Progenitor cell of endocrine pancreas (in vitro differentiated cells): ENCODE results near the gene KLHL8. TPM values are rescaled to one million over a fixed set of nuclear protein-coding genes. Genes with fewer than 3 reads are reported as not detected.

Experiments used
- DNase-seq: peaks from one replicate; pipeline ENCODE4 v3.0.0; 2021; ENCODE audit warnings: low spot score; ENCODE audit not compliant: unreplicated experiment
- H3K27ac Mint-ChIP-seq: 2 replicates; pipeline ENCODE4 v1.8.0; 2021; ENCODE audit warnings: mild to moderate bottlenecking, moderate library complexity, mixed read lengths
- H3K27me3 Mint-ChIP-seq: 2 replicates; pipeline ENCODE4 v1.8.0; 2021; ENCODE audit warnings: mixed read lengths
- H3K36me3 Mint-ChIP-seq: 2 replicates; pipeline ENCODE4 v1.8.0; 2022; ENCODE audit warnings: mixed read lengths; ENCODE audit not compliant: insufficient read depth
- H3K4me1 Mint-ChIP-seq: 2 replicates; pipeline ENCODE4 v1.8.0; 2021; ENCODE audit warnings: low read depth, mixed read lengths
- H3K4me3 Mint-ChIP-seq: 2 replicates; pipeline ENCODE4 v1.8.0; 2021; ENCODE audit warnings: low read depth, mild to moderate bottlenecking, moderate library complexity, mixed read lengths
- H3K9me3 Mint-ChIP-seq: 2 replicates; pipeline ENCODE4 v1.8.0; 2021; ENCODE audit warnings: low read depth, mixed read lengths
- total RNA-seq: library from RNA; stranded (reverse); gene quantifications from 2 replicates; pipeline ENCODE4 v1.2.1, GENCODE V29; 2021
- TF ChIP-seq, protein P1 (sequence below): fragments of 200-600 bp; sonication (generic); IDR thresholded peaks from one replicate; pipeline ENCODE4 v1.5.0; 2021; ENCODE audit warnings: antibody characterized with exemption, mild to moderate bottlenecking; ENCODE audit not compliant: unreplicated experiment

The KLHL8 gene
- total RNA-seq, 1 donor from 2014 or later = 13.6 TPM

- TF ChIP-seq, protein P1, sequence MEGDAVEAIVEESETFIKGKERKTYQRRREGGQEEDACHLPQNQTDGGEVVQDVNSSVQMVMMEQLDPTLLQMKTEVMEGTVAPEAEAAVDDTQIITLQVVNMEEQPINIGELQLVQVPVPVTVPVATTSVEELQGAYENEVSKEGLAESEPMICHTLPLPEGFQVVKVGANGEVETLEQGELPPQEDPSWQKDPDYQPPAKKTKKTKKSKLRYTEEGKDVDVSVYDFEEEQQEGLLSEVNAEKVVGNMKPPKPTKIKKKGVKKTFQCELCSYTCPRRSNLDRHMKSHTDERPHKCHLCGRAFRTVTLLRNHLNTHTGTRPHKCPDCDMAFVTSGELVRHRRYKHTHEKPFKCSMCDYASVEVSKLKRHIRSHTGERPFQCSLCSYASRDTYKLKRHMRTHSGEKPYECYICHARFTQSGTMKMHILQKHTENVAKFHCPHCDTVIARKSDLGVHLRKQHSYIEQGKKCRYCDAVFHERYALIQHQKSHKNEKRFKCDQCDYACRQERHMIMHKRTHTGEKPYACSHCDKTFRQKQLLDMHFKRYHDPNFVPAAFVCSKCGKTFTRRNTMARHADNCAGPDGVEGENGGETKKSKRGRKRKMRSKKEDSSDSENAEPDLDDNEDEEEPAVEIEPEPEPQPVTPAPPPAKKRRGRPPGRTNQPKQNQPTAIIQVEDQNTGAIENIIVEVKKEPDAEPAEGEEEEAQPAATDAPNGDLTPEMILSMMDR = no peak
- Mint-ChIP-seq H3K27me3 (no peaks in the 10 kb centered on the region), H3K4me1 (no peaks in the 10 kb centered on the region), H3K36me3 (peaks cover 5% of the 10 kb centered on the region), H3K27ac (no peak overlapping the region), H3K4me3 (no peak overlapping the region), H3K9me3 (no peaks in the 10 kb centered on the region)
- DNase-seq = no peak
Observed at GRCh38 chr4:87180767-87181166, 39.7 kb downstream of the KLHL8 start.

DNA sequence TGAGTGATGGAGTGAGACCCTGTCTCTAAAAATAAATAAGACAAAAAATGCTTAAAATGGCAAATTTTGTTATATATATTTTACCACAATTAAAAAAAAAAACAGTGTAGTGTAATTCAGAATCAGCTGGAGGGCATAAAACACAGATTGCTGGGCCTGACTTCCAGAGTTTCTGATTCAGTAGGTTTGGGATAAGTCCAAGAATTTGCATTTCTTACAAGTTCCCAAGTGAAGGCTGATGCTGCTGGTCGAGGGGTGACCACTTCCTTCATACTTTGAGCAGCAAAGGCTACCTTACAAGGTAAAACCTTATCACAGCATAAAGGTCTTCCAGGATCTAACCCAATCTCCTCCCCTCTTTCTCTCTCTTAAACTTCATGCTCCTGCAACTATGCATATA, 40.7 kb downstream of the KLHL8 start:
- Mint-ChIP-seq H3K27ac (no peak overlapping the region), H3K9me3 (no peaks in the 10 kb centered on the region), H3K4me1 (no peaks in the 10 kb centered on the region), H3K4me3 (no peak overlapping the region), H3K27me3 (no peaks in the 10 kb centered on the region), H3K36me3 (peaks cover 5% of the 10 kb centered on the region)
- TF ChIP-seq, protein P1 = no peak
- no peak for DNase-seq

- DNase-seq = no peak
- Mint-ChIP-seq H3K27me3 (no peaks in the 10 kb centered on the region), H3K9me3 (no peaks in the 10 kb centered on the region), H3K4me1 (no peaks in the 10 kb centered on the region), H3K27ac (no peak overlapping the region), H3K4me3 (no peak overlapping the region), H3K36me3 (peaks cover 4% of the 10 kb centered on the region)
- TF ChIP-seq, protein P1 = no peak
Observed at GRCh38 chr4:87174672-87175071, 45.7 kb downstream of the KLHL8 start.

DNA sequence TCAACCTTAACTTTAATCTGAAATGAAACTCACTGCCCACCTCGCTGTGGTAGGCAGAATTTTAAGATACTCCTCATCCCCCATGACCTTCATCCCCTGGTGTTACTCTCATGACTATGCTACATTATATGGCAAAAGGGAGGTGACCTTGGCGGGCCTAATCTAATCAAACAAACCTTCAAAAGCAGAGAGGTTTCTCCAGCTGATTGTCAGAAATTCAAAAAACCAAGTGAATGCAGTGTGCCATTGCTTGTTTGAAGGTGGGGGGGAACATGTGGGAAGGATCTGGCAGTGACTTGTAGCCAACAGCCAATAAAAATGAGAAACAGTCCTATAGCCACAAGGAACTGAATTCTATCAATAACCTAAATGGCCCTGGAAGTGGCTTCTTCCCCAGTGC, 48.5 kb downstream of the KLHL8 start:
- Mint-ChIP-seq H3K4me1 (no peaks in the 10 kb centered on the region), H3K27ac (no peak overlapping the region), H3K9me3 (no peaks in the 10 kb centered on the region), H3K4me3 (no peak overlapping the region), H3K36me3 (peaks cover 6% of the 10 kb centered on the region), H3K27me3 (no peaks in the 10 kb centered on the region)
- DNase-seq = no peak
- TF ChIP-seq, protein P1 = no peak

- no peak overlapping the region for H3K4me3 Mint-ChIP-seq
- no peaks in the 10 kb centered on the region for H3K4me1 Mint-ChIP-seq
- DNase-seq = no peak
- no peak overlapping the region for H3K27ac Mint-ChIP-seq
- H3K9me3 Mint-ChIP-seq = no peaks in the 10 kb centered on the region
- H3K27me3 Mint-ChIP-seq = no peaks in the 10 kb centered on the region
- TF ChIP-seq, protein P1 = no peak
- H3K36me3 Mint-ChIP-seq = peaks cover 10% of the 10 kb centered on the region
Observed at GRCh38 chr4:87166296-87166854, 54.0 kb downstream of the KLHL8 start.
